Measurements from ENCODE around the gene ASB5. TPM values are rescaled to one million over a fixed set of nuclear protein-coding genes. Genes with fewer than 3 reads are reported as not detected.

Gene ASB5
- total RNA-seq, 1 experiment from 2014 or later = not detected

DNA sequence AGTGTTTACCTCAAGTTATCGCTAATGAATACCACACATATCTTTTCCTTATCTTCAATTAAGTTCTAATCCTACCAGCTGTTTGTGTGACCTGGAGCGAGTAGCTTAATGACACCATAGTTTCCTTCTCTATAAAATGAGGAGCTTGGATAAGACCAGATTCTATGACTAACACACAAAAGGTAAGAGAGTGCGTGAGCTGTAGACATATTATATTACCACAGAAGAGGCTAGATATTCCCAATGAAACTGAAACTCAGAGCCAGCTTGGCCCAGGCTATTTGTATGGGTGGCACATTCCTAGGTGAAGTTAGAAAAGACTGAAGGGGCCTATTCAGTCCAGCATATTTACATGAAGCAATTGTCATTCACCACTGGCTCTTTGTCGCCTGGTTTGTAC, 30.2 kb downstream of the ASB5 start:
- CTCF ChIA-PET = no interaction called here
- RAD21 ChIA-PET (ENCODE audit: low non-redundant PET in 1 of 2, low total read pairs in 2 of 2, uncharacterized antibody in 2 of 2, unreplicated experiment in 2 of 2) = no interaction called here

More for the DNA sequence above, 30.2 kb downstream of the ASB5 start:
- no peaks in the 10 kb centered on the region for H3K9me2 ChIP-seq (ENCODE audit: insufficient read depth)
- DNase-seq (ENCODE audit: low read depth, low spot score) (no peak), ATAC-seq (no peak)
- TF ChIP-seq YY1 (IDR thresholded peaks at IDR 0.05; ENCODE audit: extremely low read depth, insufficient replicate concordance, low read depth, low read length) = no peak
- TF ChIP-seq, protein P1, sequence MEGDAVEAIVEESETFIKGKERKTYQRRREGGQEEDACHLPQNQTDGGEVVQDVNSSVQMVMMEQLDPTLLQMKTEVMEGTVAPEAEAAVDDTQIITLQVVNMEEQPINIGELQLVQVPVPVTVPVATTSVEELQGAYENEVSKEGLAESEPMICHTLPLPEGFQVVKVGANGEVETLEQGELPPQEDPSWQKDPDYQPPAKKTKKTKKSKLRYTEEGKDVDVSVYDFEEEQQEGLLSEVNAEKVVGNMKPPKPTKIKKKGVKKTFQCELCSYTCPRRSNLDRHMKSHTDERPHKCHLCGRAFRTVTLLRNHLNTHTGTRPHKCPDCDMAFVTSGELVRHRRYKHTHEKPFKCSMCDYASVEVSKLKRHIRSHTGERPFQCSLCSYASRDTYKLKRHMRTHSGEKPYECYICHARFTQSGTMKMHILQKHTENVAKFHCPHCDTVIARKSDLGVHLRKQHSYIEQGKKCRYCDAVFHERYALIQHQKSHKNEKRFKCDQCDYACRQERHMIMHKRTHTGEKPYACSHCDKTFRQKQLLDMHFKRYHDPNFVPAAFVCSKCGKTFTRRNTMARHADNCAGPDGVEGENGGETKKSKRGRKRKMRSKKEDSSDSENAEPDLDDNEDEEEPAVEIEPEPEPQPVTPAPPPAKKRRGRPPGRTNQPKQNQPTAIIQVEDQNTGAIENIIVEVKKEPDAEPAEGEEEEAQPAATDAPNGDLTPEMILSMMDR (IDR thresholded peaks at IDR 0.05 in 2 of 3, conservative IDR thresholded peaks at IDR 0.05 in 1 of 3; ENCODE audit: borderline replicate concordance in 1 of 3, insufficient read depth in 1 of 3, low read depth in 2 of 3, low read length in 2 of 3) = no peak
- TF ChIP-seq, protein P2, sequence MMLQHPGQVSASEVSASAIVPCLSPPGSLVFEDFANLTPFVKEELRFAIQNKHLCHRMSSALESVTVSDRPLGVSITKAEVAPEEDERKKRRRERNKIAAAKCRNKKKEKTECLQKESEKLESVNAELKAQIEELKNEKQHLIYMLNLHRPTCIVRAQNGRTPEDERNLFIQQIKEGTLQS (IDR thresholded peaks at IDR 0.05) = no peak
- no peak for TF ChIP-seq RAD21 (IDR thresholded peaks at IDR 0.05; ENCODE audit: low read depth)
- no peak for TF ChIP-seq SIN3A (IDR thresholded peaks at IDR 0.05; ENCODE audit: low read depth)
- TF ChIP-seq POLR2A (IDR thresholded peaks at IDR 0.05; ENCODE audit: borderline replicate concordance, extremely low read depth, insufficient read depth, insufficient read length) = no peak
- TF ChIP-seq, protein P3, sequence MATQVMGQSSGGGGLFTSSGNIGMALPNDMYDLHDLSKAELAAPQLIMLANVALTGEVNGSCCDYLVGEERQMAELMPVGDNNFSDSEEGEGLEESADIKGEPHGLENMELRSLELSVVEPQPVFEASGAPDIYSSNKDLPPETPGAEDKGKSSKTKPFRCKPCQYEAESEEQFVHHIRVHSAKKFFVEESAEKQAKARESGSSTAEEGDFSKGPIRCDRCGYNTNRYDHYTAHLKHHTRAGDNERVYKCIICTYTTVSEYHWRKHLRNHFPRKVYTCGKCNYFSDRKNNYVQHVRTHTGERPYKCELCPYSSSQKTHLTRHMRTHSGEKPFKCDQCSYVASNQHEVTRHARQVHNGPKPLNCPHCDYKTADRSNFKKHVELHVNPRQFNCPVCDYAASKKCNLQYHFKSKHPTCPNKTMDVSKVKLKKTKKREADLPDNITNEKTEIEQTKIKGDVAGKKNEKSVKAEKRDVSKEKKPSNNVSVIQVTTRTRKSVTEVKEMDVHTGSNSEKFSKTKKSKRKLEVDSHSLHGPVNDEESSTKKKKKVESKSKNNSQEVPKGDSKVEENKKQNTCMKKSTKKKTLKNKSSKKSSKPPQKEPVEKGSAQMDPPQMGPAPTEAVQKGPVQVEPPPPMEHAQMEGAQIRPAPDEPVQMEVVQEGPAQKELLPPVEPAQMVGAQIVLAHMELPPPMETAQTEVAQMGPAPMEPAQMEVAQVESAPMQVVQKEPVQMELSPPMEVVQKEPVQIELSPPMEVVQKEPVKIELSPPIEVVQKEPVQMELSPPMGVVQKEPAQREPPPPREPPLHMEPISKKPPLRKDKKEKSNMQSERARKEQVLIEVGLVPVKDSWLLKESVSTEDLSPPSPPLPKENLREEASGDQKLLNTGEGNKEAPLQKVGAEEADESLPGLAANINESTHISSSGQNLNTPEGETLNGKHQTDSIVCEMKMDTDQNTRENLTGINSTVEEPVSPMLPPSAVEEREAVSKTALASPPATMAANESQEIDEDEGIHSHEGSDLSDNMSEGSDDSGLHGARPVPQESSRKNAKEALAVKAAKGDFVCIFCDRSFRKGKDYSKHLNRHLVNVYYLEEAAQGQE (IDR thresholded peaks at IDR 0.05; ENCODE audit: low read depth) = no peak
- TF ChIP-seq, protein P4, sequence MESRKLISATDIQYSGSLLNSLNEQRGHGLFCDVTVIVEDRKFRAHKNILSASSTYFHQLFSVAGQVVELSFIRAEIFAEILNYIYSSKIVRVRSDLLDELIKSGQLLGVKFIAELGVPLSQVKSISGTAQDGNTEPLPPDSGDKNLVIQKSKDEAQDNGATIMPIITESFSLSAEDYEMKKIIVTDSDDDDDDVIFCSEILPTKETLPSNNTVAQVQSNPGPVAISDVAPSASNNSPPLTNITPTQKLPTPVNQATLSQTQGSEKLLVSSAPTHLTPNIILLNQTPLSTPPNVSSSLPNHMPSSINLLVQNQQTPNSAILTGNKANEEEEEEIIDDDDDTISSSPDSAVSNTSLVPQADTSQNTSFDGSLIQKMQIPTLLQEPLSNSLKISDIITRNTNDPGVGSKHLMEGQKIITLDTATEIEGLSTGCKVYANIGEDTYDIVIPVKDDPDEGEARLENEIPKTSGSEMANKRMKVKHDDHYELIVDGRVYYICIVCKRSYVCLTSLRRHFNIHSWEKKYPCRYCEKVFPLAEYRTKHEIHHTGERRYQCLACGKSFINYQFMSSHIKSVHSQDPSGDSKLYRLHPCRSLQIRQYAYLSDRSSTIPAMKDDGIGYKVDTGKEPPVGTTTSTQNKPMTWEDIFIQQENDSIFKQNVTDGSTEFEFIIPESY (IDR thresholded peaks at IDR 0.05; ENCODE audit: extremely low read depth, insufficient replicate concordance, low read length) = no peak
- TF ChIP-seq EZH2phosphoT487 (IDR thresholded peaks at IDR 0.05; ENCODE audit: borderline replicate concordance) = no peak
- no peak for TF ChIP-seq POLR2AphosphoS5 (IDR thresholded peaks at IDR 0.05; ENCODE audit: low read depth, low read length)
- TF ChIP-seq EZH2 (IDR thresholded peaks at IDR 0.05) = no peak
- TF ChIP-seq ELF1 (IDR thresholded peaks at IDR 0.05; ENCODE audit: borderline replicate concordance, low read depth) = no peak
- BruUV-seq (replicated peaks) = no TSS peak
- H3K9ac ChIP-seq (ENCODE audit: low read length) = no peak overlapping the region
- H3K4me3 ChIP-seq (replicated peaks in 1 of 2; ENCODE audit: low read depth in 1 of 2, low read length in 2 of 2) = no peak overlapping the region
- intact Hi-C loops (cut with micrococcal nuclease) = no loop called here
- H3K9me3 ChIP-seq (ENCODE audit: control insufficient read depth in 1 of 2, insufficient read depth in 1 of 2, low read depth in 1 of 2, low read length in 2 of 2) = no peaks in the 10 kb centered on the region
- H3K27ac ChIP-seq (ENCODE audit: low read depth, low read length) = no peak overlapping the region
- POLR2A ChIA-PET = no interaction called here
- H3K27me3 ChIP-seq (ENCODE audit: insufficient read depth, low read length) = no peaks in the 10 kb centered on the region
- no peaks in the 10 kb centered on the region for H3K4me1 ChIP-seq (ENCODE audit: control insufficient read depth in 1 of 2, insufficient read depth in 2 of 2, low read length in 2 of 2)
- no peak overlapping the region for H2AFZ ChIP-seq (ENCODE audit: low read depth, low read length, poor library complexity, severe bottlenecking)
- H4K20me1 ChIP-seq (ENCODE audit: insufficient read depth) = no peaks in the 10 kb centered on the region
- no peaks in the 10 kb centered on the region for H3K79me2 ChIP-seq (ENCODE audit: insufficient read depth, low read length)
- no peak overlapping the region for H3K4me2 ChIP-seq (ENCODE audit: low read length)
- H3K36me3 ChIP-seq (ENCODE audit: control insufficient read depth in 1 of 2, insufficient read depth in 2 of 2, low read length in 2 of 2) = no peaks in the 10 kb centered on the region
